Activated CD8-positive, alpha-beta memory T cell treated with anti-CD3 and anti-CD28 coated beads for 48 hours (primary cell): Measurements from ENCODE around the gene EBF4.
"Not testable (repeated sequence)": the region's sequence is repeated elsewhere in the genome, so short reads cannot be mapped to it uniquely, and the experiment has no call there.

Experiments
- DNase-seq, 3 experiments: peaks; one replicate each; pipeline ENCODE4 v3.0.0-alpha.2; 2020; ENCODE audit warnings: low read depth in 2 of 3, low spot score in 2 of 3

Gene EBF4

GRCh38 chr20:2671977-2672376 lies 20.6 kb upstream of the EBF4 start:
- DNase-seq: no peak

DNA sequence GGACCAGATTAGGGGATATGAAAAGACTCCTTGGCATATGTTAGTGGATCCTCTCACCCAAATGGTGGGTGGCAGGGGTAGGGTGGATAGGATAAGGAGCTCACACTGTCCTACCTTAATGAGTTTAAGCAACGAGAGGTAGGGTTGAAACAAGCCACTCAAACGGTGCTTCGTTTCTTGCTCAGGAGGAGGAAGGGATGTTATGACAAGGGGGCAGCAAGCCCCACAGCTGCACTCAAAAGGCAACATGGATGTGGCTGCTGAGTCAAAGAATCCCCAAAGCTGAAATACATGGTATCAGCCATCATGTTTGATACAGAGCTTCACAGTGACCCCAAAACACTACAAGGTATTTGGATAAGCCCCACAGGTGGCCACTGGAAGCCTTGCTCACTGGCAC lies 20.1 kb upstream of the EBF4 start:
- DNase-seq: no peak

DNA sequence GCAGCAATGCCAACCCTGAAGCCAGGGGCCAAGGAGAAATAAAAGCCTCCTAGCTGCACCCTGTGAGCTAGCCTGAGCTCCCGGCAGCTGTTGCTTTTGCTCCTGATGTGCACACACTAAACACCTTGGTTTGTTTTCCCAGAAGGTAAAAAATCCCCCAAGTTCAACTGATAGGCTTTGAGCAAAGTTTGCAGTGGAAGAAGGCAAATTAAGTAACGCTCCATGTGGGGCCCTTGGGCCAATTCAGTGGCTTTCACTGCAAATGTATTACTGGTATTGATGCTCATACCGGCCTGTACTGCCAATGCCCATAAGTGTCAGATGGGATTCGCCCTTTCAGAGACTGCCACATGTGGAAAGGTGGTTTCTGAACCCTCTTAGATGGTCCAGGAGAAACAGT lies 19.1 kb upstream of the EBF4 start:
- no peak for DNase-seq

GRCh38 chr20:2680046-2680445 lies 12.5 kb upstream of the EBF4 start:
- DNase-seq: no peak

- DNase-seq: not testable (repeated sequence)
Observed at GRCh38 chr20:2682040-2682439, 10.5 kb upstream of the EBF4 start.

DNA sequence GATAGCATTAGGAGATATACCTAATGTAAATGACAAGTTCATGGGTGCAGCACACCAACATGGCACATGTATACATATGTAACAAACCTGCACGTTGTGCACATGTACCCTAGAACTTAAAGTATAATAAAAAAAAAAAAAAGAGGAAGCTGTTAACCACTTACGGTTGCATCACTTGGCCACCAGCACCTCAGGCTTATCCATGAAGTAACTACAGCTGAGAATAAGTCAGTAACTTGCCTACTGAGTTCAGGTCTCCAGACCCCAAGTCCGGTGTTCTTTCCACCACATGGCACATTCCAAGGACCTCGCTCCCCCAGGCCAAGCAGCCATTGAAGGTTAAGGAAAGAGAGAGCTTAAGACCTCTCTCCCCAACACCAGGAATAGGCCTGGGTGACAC lies 7.8 kb upstream of the EBF4 start:
- not testable (repeated sequence) for DNase-seq

GRCh38 chr20:2687514-2687913 lies 5.1 kb upstream of the EBF4 start:
- DNase-seq: no peak

GRCh38 chr20:2688041-2688591 lies 4.5 kb upstream of the EBF4 start:
- peak; percentile 53 to 62 (median 55) for DNase-seq

GRCh38 chr20:2690213-2690612 lies 2.4 kb upstream of the EBF4 start:
- no peak for DNase-seq

DNA sequence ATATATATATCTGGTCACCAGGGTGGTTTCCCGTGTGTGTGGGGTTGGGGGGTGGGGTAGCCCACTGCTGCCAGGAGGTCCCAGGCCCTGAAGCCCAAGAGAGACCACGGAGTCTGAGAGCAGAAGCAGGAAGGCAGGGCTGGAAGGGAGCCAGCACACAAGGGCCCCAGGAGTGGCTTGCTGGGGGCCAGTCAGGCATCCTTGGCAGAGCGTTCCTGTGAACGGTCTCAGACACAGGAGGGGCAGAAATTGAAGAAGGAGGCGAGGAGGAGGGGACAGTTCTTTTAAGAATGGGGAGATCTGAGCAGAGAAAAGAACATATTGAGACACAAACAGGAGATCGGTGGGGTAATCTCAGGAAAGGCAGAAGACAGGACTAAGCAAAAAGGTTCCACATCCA lies 1.9 kb upstream of the EBF4 start:
- DNase-seq: no peak

- no peak for DNase-seq
Observed at GRCh38 chr20:2691127-2691526, 1.5 kb upstream of the EBF4 start.

- DNase-seq: no peak
Observed at GRCh38 chr20:2691663-2692035, 931 bp upstream of the EBF4 start.

GRCh38 chr20:2692886-2693285 lies 306 bp downstream of the EBF4 start:
- DNase-seq: no peak

- peak in 1 of 3 experiments; percentile 27 for DNase-seq
Observed at GRCh38 chr20:2693286-2694007, 867 bp downstream of the EBF4 start.

- no peak for DNase-seq
Observed at GRCh38 chr20:2694008-2694471, 1.5 kb downstream of the EBF4 start.

DNA sequence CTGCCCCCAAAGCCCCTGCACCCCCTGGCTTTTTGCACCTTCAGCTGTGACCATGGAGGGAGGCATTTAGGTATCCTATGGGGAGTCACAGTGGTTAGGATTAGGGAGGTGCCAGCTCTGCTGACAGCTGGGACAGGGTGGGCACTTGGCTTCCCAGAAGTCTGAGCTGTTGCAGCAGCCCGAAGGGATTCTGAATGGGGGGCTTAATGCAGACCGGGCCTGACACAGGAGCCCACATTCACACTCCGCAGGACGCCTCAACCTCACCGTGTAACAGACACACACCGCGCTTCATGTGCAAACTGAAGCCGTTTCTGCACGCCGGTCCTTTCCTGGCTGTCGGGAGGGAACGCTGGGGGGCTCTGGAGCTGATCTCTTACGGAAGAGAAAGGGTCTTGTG lies 1.9 kb downstream of the EBF4 start:
- no peak for DNase-seq

GRCh38 chr20:2695206-2695983 lies 2.8 kb downstream of the EBF4 start:
- no peak for DNase-seq

DNA sequence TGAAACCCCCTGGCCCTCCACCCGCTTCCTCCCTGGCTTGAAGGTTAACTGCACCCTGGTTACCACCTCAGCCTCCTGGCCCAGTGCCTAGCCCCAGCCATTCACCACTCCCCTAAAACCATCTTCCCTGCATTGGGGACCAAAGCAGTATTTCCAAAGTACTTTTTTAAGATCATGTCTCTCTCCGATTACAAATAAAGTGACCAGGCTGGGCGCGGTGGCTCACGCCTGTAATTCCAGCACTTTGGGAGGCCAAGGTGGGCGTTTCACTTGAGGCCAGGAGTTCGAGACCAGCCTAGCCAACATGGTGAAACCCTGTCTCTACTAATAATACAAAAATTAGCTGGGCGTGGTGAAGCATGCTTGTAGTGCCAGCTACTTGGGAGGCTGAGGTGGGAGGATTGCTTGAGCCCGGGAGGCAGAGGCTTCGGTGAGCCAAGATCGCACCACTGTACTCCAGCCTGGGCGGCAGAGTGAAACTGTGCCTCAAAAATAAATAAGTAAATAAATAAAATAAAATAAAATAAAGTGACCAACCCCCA lies 3.5 kb downstream of the EBF4 start:
- DNase-seq: not testable (repeated sequence)

DNA sequence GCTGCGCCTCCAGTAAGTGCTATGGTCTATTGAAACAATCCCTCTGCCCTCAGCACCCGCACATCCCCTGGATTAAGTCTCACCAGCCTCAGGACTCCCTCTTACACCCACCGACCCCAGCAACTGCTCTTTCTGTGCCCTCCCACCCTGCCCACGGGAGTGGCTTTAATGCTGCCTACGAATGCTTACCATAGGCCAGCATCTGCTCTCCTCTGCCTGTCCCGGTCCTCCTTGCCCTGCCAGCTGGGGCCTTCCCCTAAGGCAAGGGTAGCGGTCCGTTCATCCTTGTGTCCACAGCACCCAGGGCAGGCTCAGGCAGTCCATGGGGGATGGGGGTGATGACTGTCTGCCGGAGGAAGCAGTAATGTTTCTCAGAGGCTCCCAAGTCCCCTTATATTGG lies 4.1 kb downstream of the EBF4 start:
- DNase-seq: no peak

DNA sequence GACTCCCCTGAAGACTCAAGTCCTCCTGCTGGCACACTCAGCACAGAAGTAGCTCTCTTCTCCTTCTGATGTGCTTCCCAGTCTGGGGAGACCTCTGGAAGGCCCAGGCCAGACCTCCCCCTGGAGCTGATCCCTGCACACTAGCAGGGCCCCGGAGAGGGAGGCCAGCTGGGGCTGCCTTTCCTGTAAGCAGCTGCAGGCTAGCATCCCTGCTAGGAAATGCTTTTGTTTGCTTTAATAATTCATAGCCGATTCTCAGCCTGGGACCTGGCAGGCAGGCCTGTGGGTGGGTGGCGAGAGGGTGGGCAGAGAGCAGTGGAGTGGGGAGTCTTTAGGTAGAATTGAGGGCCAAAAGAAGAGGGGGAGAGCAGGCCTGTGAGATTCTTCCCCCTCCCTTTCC lies 5.2 kb downstream of the EBF4 start:
- no peak for DNase-seq

DNA sequence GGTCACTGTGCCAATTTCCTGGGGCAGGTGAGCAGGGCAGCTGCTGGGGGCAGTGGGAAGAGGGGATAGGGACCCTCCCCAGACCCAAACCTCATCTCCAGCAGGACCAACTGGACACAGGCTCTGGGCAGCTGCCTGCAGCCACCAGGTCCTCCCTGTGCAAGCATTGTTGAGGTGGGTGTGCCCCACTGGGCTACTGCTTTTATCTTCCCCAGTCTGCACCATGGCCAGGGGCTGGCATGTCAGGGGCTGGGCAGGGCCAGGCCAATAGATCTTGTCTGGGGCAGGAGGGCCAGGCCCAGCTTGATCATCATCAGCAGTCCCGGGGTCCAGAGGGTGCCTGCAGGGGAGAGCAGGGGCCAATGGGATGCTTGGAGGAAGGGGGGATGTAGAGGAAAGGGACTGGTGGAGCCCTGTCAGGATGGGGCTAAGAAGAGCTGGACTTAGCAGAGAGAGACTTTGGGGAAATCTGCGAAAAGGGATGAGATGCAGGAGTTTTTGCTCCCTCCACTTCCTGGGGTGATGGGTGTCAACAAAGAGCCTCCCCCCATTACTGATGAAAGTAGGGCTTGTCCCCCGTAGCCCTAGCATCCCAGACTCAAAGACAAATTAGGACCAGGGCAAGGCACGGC lies 5.7 kb downstream of the EBF4 start:
- DNase-seq: no peak

DNA sequence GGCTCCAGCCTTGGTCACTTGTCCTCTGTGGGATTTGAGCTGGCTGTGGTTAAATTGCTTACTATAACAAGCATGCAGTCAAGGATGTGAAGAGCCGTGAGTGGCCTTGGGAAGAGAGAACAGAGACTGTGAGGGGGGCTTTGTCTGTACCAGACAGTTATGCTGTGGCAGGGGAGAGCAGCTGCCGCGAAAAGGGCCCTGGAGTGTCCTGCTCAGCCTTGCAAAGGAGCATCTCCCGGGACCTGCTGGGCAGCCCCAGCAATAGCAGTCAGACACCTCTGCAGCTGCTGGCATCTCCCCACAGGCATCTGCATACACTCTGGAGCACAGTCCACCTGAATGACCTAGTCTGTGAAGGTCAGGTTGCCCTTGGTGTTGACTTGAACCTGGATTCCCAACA lies 6.3 kb downstream of the EBF4 start:
- DNase-seq: no peak
